GM19397 (cell line): ENCODE results near the gene RHEBL1.

Experiments
- ATAC-seq: cut with Tn5 transposase; IDR thresholded peaks from one replicate; pipeline ENCODE4 v1.9.1; 2021; ENCODE audit warnings: mild to moderate bottlenecking, moderate library complexity; ENCODE audit not compliant: unreplicated experiment

The RHEBL1 gene

GRCh38 chr12:49069507-49070346, at the start of gene RHEBL1:
Gene RHEBL1, minus strand, starts transcription at chr12:49069979. Its CDS starts 194 bp downstream, at chr12:49069785.
- ATAC-seq, result peak; percentile 99

DNA sequence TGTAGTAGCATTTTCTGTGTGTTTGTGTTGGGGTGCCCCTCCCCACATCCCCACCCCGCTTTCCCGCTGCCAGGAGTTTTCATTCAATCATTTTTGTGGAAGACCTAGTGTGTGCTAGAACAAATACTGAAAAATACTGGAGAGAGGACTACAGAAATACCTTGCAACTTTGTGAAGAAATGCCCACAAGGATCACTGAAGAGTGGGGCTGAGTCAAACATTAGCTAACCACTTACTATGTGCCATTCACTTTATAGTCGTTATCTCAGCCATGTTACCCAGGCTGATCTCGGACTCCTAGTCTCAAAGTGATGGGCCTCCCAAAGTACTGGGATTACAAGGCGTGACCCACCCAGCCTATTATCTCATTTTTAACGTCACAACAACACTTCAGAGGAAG, 41.4 kb upstream of the RHEBL1 start:
- ATAC-seq, result no peak

GRCh38 chr12:49110464-49111155, 40.8 kb upstream of the RHEBL1 start, which contains the start of gene LMBR1L:
Gene LMBR1L, minus strand, starts transcription at chr12:49110847. Its CDS starts 292 bp downstream, at chr12:49110555.
- ATAC-seq, result peak; percentile 97

DNA sequence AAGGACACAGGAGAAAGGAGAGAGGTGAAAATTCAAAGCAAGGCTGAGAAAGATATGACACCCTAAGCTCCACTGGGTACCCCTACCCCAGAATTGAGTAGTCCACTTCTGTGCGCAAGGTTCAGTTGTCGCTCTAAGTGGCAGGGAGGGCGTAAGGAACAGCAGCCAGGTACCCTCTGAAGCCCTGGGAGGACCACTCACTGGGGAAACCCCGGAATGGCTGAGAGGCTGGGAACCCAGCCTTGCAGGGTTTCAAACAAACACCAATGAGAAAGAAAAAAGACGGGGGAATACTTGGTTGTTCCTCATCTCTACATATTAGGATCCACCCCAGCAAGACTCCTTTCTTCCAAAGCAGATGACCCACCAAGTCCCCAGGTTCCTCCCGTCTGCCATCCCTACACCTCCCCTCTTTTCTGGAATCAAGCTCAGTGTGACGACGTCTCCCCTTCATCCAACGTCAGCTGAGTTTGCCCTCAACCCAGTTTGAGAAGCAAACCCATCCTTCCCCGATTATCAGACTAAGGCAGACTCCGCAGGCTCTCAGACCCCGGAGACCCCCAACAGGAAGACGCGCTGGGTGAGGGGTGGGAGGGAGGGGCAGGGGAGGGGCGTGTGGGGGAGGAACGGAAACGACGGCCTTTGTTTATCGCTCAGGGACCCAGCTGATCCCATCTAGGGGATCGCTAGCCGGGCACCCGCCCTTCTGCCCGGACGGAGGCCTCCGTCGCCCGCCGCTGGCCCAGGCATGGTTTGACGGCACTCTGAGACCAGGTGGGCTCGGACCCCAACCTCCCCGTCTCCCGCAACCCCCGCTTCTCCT, 40.1 kb upstream of the RHEBL1 start:
- peak; percentile 6 for ATAC-seq

DNA sequence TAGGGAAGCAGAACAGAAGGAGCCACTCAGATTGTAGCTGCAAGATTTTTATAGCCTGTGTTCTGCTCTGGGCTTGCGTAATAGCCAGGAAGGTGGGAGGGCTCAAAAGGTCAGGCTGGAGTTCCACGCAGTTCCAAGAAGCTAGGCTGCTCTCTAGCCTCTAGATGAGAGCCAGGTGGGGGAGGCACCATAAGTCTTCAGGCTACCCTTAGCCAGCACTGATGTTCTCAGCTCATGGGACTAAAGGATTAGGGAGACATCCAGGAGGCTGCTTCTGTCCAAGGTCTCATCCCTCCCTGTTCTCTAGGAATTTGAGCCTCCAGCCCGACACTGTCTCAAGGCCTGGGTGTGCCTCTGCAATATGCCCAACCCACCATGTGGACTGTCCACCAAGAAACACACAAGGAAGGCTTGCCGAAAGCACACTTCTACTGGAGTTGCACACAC, 39.2 kb upstream of the RHEBL1 start:
- no peak for ATAC-seq

DNA sequence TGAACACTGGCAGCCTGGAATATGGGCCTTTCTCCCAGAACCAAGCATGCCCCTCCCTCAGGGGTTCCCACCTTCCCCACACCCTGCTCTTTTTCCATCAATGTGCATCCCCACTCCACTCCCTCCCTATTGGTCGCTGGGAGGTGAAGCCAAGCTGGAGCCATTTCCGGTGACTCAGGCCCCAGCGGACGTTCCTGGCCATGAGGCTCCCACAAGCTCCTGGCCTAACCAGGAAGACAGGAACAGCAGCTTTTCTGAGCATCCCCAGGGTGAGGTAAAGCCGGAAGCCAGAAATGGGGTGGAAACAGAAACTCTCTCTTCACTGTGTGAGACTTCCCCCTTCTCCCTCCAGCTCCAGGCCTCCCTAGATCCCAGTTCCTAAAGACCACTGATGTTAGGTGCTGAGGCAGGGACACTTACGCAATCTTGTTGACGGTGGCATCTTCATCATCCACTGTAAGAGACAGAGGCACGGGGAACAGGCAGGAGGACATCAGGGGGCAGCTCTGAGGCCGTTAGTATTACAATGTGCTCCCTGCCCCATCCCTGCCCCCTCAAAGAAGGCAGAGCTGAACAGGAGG, 35.8 kb upstream of the RHEBL1 start:
- no peak for ATAC-seq

DNA sequence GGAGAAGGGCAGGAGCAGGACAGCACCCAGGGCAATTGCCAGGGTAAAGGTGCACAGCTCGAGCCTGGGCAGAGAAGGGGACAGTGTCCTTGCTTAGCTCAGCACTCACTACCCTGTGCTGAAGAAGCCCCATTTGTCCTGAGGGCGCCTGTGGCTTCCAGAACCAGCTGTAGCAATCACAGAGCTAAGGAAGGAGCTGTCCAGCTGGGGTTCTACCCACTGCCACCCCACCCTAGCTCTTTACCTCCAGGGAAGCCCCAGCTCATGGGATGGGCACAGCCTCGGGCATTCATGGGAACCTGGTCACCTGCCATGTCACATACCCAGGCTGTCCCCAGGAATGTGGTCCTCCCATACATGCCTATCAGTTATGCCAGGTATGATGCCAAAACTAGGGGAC, 35.0 kb upstream of the RHEBL1 start:
- no peak for ATAC-seq

- ATAC-seq, result no peak
These were observed 30.6 kb upstream of the RHEBL1 start for GRCh38 chr12:49100380-49100779.

DNA sequence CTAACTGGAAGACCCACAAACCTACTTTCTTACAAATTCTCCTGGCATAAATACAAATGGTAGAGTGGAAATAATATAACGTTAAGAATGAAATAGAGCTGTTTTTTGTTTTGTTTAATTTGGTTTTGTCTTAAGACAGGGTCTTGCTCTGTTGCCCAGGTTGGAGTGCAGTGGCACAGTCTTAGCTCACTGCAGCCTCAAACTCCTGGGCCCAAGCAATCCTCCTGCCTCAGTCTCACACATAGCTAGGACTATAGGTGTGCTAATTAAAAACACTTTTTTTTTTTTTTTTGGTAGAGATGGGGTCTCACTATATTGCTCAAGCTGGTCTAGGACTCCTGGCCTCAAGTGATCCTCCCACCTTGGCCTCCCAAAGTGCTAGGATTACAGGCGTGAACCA, 28.9 kb upstream of the RHEBL1 start:
- no peak for ATAC-seq

- ATAC-seq, result no peak
These were observed 28.3 kb upstream of the RHEBL1 start for GRCh38 chr12:49098035-49098451.

DNA sequence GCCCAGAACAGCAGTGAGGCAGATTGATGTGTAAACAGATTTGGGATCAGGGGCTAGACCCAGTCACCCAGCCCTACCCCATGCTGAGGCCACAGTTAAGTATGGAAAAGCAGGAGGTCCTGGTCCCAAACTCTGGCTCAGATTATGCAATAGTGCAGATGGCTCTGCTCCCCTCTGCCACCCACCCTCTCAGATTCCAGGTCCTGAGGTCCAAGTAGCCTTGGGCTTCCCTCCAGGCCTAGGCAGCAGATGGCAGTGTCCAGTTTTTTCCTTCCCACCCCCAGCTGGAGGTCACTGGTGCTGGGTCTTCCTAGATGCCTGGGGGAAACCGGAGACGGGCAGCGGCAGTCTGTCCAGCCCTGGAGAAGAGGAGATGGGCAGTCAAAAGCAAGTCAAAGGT, 27.6 kb upstream of the RHEBL1 start:
- no peak for ATAC-seq

- ATAC-seq, result no peak
These were observed 25.2 kb upstream of the RHEBL1 start for GRCh38 chr12:49094975-49095365.

- no peak for ATAC-seq
These were observed 24.6 kb upstream of the RHEBL1 start, which contains the start of gene DHH for GRCh38 chr12:49094160-49094974. Gene DHH, minus strand, starts transcription at chr12:49094801. Its CDS starts 289 bp downstream, at chr12:49094512.

DNA sequence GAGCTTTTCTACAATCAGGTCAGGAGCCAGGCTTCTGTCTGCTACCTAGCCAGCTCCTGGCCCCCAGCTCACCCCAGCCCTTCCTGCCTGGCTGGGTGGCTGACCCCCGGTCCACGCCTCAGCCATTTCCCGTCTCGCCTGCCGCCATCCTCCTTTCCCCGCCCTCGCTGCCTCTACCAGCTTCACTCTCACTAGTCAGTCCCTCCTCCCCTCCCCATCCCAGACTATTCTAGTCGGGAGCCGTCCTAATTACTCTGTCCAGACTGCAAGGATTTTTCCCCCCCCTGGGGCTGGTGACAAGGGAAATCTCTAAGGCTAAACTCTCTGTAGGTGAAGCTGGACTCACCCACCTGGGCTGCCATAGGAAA, 24.0 kb upstream of the RHEBL1 start:
- ATAC-seq, result no peak

DNA sequence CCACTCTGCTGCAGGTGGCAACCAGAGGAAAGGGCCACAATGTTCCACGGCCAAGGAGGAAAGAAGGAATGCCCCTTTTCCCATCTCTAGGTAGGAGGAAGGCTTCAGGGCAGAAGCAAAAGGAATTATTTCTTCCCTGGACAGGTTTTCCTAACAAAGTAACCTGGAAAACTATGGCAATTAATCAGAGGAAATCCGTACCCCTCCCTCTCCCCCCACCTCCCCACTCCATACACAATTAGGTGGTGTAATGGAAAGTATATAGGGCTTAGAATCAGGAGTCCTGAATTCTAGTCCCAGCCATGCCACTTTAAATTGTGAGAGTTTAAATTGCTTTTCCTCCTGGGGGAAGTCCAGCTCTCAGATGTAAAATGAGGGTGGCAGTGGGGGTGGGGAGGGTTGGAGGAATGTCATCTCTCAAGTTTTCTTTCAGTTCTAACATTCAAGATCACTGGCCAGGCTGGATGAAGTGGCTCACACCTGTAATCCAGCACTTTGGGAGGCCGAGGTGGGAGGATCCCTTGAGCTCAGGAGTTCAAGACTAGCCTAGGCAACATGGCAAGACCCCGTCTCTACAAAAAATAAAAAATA, 23.1 kb upstream of the RHEBL1 start:
- no peak for ATAC-seq

GRCh38 chr12:49092086-49092815, 22.5 kb upstream of the RHEBL1 start:
- no peak for ATAC-seq

GRCh38 chr12:49091836-49092085, 22.0 kb upstream of the RHEBL1 start:
- ATAC-seq, result no peak

- no peak for ATAC-seq
These were observed 21.5 kb upstream of the RHEBL1 start for GRCh38 chr12:49091056-49091835.
